ENCODE measurements around the gene REC8. TPM values are rescaled to one million over a fixed set of nuclear protein-coding genes. Genes with fewer than 3 reads are reported as not detected.

REC8 gene
- 0.91 TPM in 1 of 2 replicates, not detected in the other for total RNA-seq (2014; rRNA removed; shearing (Covaris generic))

- no peak for DNase-seq (ENCODE audit: low spot score)
Measured at GRCh38 chr14:24171422-24172260, at the start of gene REC8. TSS of gene REC8 (plus strand) at chr14:24172080. CDS start at chr14:24172553, 473 bp downstream.

GRCh38 chr14:24122416-24122815 lies 49.5 kb upstream of the REC8 start:
- DNase-seq (ENCODE audit: low spot score): no peak

GRCh38 chr14:24122898-24123297 lies 49.0 kb upstream of the REC8 start:
- DNase-seq (ENCODE audit: low spot score): no peak

GRCh38 chr14:24123424-24124417 lies 48.2 kb upstream of the REC8 start:
- no peak for DNase-seq (ENCODE audit: low spot score)

GRCh38 chr14:24126939-24127338 lies 44.9 kb upstream of the REC8 start:
- no peak for DNase-seq (ENCODE audit: low spot score)

GRCh38 chr14:24127673-24128072 lies 44.2 kb upstream of the REC8 start:
- DNase-seq (ENCODE audit: low spot score): no peak

GRCh38 chr14:24129410-24129998 lies 42.4 kb upstream of the REC8 start:
- no peak for DNase-seq (ENCODE audit: low spot score)

- no peak for DNase-seq (ENCODE audit: low spot score)
Measured at GRCh38 chr14:24130380-24130716, 41.5 kb upstream of the REC8 start, which contains the start of gene FITM1. TSS of gene FITM1 (plus strand) at chr14:24130659. CDS start at chr14:24131564, 905 bp downstream.

GRCh38 chr14:24130717-24131548 lies 40.9 kb upstream of the REC8 start:
- no peak for DNase-seq (ENCODE audit: low spot score)

GRCh38 chr14:24131549-24131966 lies 40.3 kb upstream of the REC8 start:
- no peak for DNase-seq (ENCODE audit: low spot score)

GRCh38 chr14:24132061-24132685 lies 39.7 kb upstream of the REC8 start:
- DNase-seq (ENCODE audit: low spot score): no peak

GRCh38 chr14:24132976-24133375 lies 38.9 kb upstream of the REC8 start:
- DNase-seq (ENCODE audit: low spot score): no peak

- DNase-seq (ENCODE audit: low spot score): no peak
Measured at GRCh38 chr14:24133735-24134134, 38.1 kb upstream of the REC8 start.

GRCh38 chr14:24135584-24135833 lies 36.4 kb upstream of the REC8 start:
- no peak for DNase-seq (ENCODE audit: low spot score)

- peak; percentile 64 for DNase-seq (ENCODE audit: low spot score)
Measured at GRCh38 chr14:24135834-24136683, 35.8 kb upstream of the REC8 start, which contains the start of gene PSME1. TSS of gene PSME1 (plus strand) at chr14:24136194. CDS start at chr14:24136263, 69 bp downstream.

- no peak for DNase-seq (ENCODE audit: low spot score)
Measured at GRCh38 chr14:24136684-24137528, 35.0 kb upstream of the REC8 start.

GRCh38 chr14:24137529-24138395 lies 34.1 kb upstream of the REC8 start:
- no peak for DNase-seq (ENCODE audit: low spot score)
